Liver (tissue), 9 donors: ENCODE results near the gene SIRT5. TPM values are rescaled to one million over a fixed set of nuclear protein-coding genes. Genes with fewer than 3 reads are reported as not detected.

Source experiments
- DNase-seq: peaks from one replicate; pipeline ENCODE4 v3.0.0-alpha.2; 2017; ENCODE audit warnings: low spot score
- H3K27ac ChIP-seq, 2 donors: one replicate each; pipeline ENCODE4 v1.7.0; 2013; ENCODE audit warnings: inconsistent platforms in 2 of 2, low read length in 2 of 2, control low read depth in 1 of 2, low read depth in 1 of 2, mild to moderate bottlenecking in 1 of 2
- H3K27me3 ChIP-seq, 4 donors: one replicate each; pipeline versions ENCODE4 v1.6.1 to v1.7.0; 2013; ENCODE audit warnings: low read length in 3 of 4, inconsistent platforms in 1 of 4, mild to moderate bottlenecking in 1 of 4, moderate library complexity in 1 of 4; ENCODE audit not compliant: control insufficient read depth in 4 of 4, insufficient read depth in 4 of 4
- H3K36me3 ChIP-seq, 4 donors: one replicate each; pipeline versions ENCODE4 v1.6.1 to v1.7.0; 2013; ENCODE audit warnings: low read length in 3 of 4, mild to moderate bottlenecking in 3 of 4, low read depth in 1 of 4, moderate library complexity in 1 of 4; ENCODE audit not compliant: control insufficient read depth in 4 of 4, insufficient read depth in 3 of 4
- H3K4me1 ChIP-seq, 4 donors: one replicate each; pipeline versions ENCODE4 v1.6.1 to v1.7.0; 2013; ENCODE audit warnings: low read length in 3 of 4, mild to moderate bottlenecking in 3 of 4, moderate library complexity in 1 of 4; ENCODE audit not compliant: control insufficient read depth in 4 of 4, insufficient read depth in 4 of 4
- H3K4me3 ChIP-seq, 3 donors: one replicate each; pipeline versions ENCODE4 v1.6.1 to v1.7.0; 2013; ENCODE audit warnings: low read length in 3 of 3, control low read depth in 1 of 3, low read depth in 1 of 3, mild to moderate bottlenecking in 1 of 3
- H3K9ac ChIP-seq, 2 donors: one replicate each; pipeline ENCODE4 v1.7.0; 2013; ENCODE audit warnings: low read length in 2 of 2, mild to moderate bottlenecking in 2 of 2, moderate library complexity in 2 of 2, control low read depth in 1 of 2, low read depth in 1 of 2
- H3K9me3 ChIP-seq, 4 donors: one replicate each; pipeline versions ENCODE4 v1.6.1 to v1.7.0; 2013; ENCODE audit warnings: low read length in 3 of 4; ENCODE audit not compliant: control insufficient read depth in 4 of 4
- EGR1 ChIP-seq, 2 donors: IDR thresholded peaks; 2 replicates each; pipeline ENCODE4 v1.6.1; 2016 to 2018; ENCODE audit warnings: antibody characterized with exemption in 2 of 2, low read depth in 2 of 2
- FOXA2 ChIP-seq: IDR thresholded peaks from 2 replicates; pipeline ENCODE4 v1.6.1; 2016; ENCODE audit warnings: antibody characterized with exemption
- GABPA ChIP-seq, 2 donors: IDR thresholded peaks in 1 of 2; conservative IDR thresholded peaks in 1 of 2; 2 replicates each; pipeline ENCODE4 v1.6.1; 2016; ENCODE audit warnings: antibody characterized with exemption in 2 of 2, mild to moderate bottlenecking in 1 of 2, moderate library complexity in 1 of 2
- HNF4A ChIP-seq, 2 donors: conservative IDR thresholded peaks; 2 replicates each; pipeline ENCODE4 v1.6.1; 2016; ENCODE audit warnings: antibody characterized with exemption in 2 of 2, mild to moderate bottlenecking in 2 of 2
- HNF4G ChIP-seq: IDR thresholded peaks from 2 replicates; pipeline ENCODE4 v1.6.1; 2016; ENCODE audit warnings: antibody characterized with exemption
- JUND ChIP-seq, 2 donors: IDR thresholded peaks; 2 replicates each; pipeline ENCODE4 v1.6.1; 2016; ENCODE audit warnings: antibody characterized with exemption in 2 of 2
- NR2F2 ChIP-seq: IDR thresholded peaks from 2 replicates; pipeline ENCODE4 v1.6.1; 2016; ENCODE audit warnings: antibody characterized with exemption
- RAD21 ChIP-seq, 2 donors: IDR thresholded peaks; 2 replicates each; pipeline ENCODE4 v1.6.1; 2016; ENCODE audit warnings: antibody characterized with exemption in 2 of 2, mild to moderate bottlenecking in 2 of 2
- RXRA ChIP-seq, 2 donors: IDR thresholded peaks; 2 replicates each; pipeline ENCODE4 v1.6.1; 2017 to 2018; ENCODE audit warnings: antibody characterized with exemption in 2 of 2, mild to moderate bottlenecking in 1 of 2
- SP1 ChIP-seq: IDR thresholded peaks from 2 replicates; pipeline ENCODE4 v1.6.1; 2018; ENCODE audit warnings: antibody characterized with exemption, mild to moderate bottlenecking
- TAF1 ChIP-seq: conservative IDR thresholded peaks from 2 replicates; pipeline ENCODE4 v1.6.1; 2016; ENCODE audit warnings: antibody characterized with exemption, mild to moderate bottlenecking
- YY1 ChIP-seq: IDR thresholded peaks from 2 replicates; pipeline ENCODE4 v1.6.1; 2016; ENCODE audit warnings: antibody characterized with exemption, mild to moderate bottlenecking
- WGBS: extraction: QIAGEN DNeasy Blood & Tissue Kit; methylation state at CpG from one replicate; pipeline ENCODE4 v1.1.7; 2013; 5-methylcytosine and 5-hydroxymethylcytosine counted together
- polyA plus RNA-seq, 2 donors: library from polyadenylated mRNA; stranded (reverse) in 1 of 2; unstranded in 1 of 2; fragments of 200-250 nt in 1 of 2; fragments of >200 nt in 1 of 2; fragmentation: Nextera tagmentation in 1 of 2; extraction: Ambion mirVana in 1 of 2; gene quantifications; one replicate each; pipeline versions ENCODE4 v1.2.1 to v1.2.3, GENCODE V29; 2013 to 2015
- total RNA-seq, 2 donors: library from RNA; depleted of rRNA; stranded (reverse); fragments of >200 nt; gene quantifications; one replicate each; pipeline ENCODE4 v1.2.3, GENCODE V29; 2014
- TF ChIP-seq, protein P1 (sequence below): fragments of 150-350 bp; IDR thresholded peaks from 2 replicates; pipeline ENCODE4 v1.5.1; 2017; ENCODE audit warnings: improper control_type of control experiment, low read depth, low read length; ENCODE audit not compliant: missing input control
- TF ChIP-seq, protein P2 (sequence below): IDR thresholded peaks from 2 replicates; pipeline ENCODE4 v1.6.1; 2016; ENCODE audit warnings: antibody characterized with exemption
- TF ChIP-seq, protein P3 (sequence below): IDR thresholded peaks from 2 replicates; pipeline ENCODE4 v1.6.1; 2016; ENCODE audit warnings: antibody characterized with exemption
- TF ChIP-seq, protein P4 (sequence below): IDR thresholded peaks from 2 replicates; pipeline ENCODE4 v1.6.1; 2016; ENCODE audit warnings: antibody characterized with exemption
- donor health status: healthy.
- donor health status: healthy.
- donor health status: healthy.
- donor health status: healthy.
- donor health status: healthy.

SIRT5 gene
- total and polyA plus RNA-seq, 4 donors, result 7.5 to 12.6 (median 8.8) TPM

DNA sequence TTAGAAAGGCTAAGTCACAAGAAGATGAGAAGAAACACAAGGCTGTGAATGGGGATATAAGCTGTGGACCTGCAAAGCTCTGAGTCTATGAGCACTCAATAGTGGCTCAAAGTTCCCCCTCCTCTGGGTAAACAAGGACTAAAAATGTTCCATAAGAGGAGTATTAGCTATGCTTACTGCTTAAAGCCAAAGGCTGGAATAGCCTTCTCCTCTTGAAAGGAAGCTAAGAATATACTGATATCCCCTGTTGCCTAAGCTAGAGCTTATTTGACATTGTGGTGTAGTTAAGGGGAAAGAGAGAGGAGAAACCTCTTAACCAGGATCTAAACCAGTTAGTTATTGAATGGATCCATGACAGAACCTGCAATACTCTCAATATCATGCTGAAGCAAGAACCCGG lies 86.5 kb downstream of the SIRT5 start (continued):
- TF ChIP-seq, protein P1, sequence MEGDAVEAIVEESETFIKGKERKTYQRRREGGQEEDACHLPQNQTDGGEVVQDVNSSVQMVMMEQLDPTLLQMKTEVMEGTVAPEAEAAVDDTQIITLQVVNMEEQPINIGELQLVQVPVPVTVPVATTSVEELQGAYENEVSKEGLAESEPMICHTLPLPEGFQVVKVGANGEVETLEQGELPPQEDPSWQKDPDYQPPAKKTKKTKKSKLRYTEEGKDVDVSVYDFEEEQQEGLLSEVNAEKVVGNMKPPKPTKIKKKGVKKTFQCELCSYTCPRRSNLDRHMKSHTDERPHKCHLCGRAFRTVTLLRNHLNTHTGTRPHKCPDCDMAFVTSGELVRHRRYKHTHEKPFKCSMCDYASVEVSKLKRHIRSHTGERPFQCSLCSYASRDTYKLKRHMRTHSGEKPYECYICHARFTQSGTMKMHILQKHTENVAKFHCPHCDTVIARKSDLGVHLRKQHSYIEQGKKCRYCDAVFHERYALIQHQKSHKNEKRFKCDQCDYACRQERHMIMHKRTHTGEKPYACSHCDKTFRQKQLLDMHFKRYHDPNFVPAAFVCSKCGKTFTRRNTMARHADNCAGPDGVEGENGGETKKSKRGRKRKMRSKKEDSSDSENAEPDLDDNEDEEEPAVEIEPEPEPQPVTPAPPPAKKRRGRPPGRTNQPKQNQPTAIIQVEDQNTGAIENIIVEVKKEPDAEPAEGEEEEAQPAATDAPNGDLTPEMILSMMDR, result no peak
- no peak for TF ChIP-seq HNF4G

DNA sequence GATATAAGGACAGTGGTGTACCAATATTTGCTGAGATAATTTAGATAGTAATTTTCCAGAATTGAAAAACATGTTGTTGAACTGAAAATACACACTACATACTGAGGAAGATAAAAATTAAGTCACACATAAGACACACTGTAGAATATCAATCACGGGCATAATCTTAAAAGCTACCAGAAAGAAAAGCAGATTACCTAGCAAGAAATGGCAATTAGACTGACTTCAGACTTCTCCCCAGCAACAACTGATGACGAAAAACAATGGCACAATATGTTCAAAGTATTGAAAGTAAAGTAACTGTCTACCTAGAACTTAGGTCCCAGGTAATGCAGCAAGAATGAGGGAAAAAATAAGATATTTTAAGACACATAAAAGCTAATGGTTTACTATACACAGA lies 87.2 kb downstream of the SIRT5 start:
- Histone ChIP-seq H3K27ac (no peak overlapping the region), H3K9me3 (peaks cover 0 to 1% (median 0%) of the 10 kb centered on the region in 4 donors), H3K4me1 (peaks cover 3 to 18% (median 13%) of the 10 kb centered on the region in 4 donors), H3K36me3 (no peaks in the 10 kb centered on the region), H3K27me3 (no peaks in the 10 kb centered on the region), H3K4me3 (no peak overlapping the region), H3K9ac (no peak overlapping the region)
- 71% methylated on average over 2 of the region's 2 CpGs for WGBS
- TF ChIP-seq, protein P1, result no peak
- TF ChIP-seq RXRA (IDR thresholded peaks at IDR 0.05) (no peak), TAF1 (no peak), FOXA2 (no peak), HNF4G (no peak), GABPA (IDR thresholded peaks at IDR 0.05 in 1 of 2, conservative IDR thresholded peaks at IDR 0.05 in 1 of 2) (no peak), YY1 (no peak), EGR1 (IDR thresholded peaks at IDR 0.05; ENCODE audit: low read depth in 2 of 2) (no peak), RAD21 (IDR thresholded peaks at IDR 0.05) (no peak), SP1 (no peak), NR2F2 (no peak), JUND (IDR thresholded peaks at IDR 0.05) (no peak), HNF4A (conservative IDR thresholded peaks at IDR 0.05) (no peak)
- TF ChIP-seq, protein P2, sequence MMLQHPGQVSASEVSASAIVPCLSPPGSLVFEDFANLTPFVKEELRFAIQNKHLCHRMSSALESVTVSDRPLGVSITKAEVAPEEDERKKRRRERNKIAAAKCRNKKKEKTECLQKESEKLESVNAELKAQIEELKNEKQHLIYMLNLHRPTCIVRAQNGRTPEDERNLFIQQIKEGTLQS, result no peak
- TF ChIP-seq, protein P3, sequence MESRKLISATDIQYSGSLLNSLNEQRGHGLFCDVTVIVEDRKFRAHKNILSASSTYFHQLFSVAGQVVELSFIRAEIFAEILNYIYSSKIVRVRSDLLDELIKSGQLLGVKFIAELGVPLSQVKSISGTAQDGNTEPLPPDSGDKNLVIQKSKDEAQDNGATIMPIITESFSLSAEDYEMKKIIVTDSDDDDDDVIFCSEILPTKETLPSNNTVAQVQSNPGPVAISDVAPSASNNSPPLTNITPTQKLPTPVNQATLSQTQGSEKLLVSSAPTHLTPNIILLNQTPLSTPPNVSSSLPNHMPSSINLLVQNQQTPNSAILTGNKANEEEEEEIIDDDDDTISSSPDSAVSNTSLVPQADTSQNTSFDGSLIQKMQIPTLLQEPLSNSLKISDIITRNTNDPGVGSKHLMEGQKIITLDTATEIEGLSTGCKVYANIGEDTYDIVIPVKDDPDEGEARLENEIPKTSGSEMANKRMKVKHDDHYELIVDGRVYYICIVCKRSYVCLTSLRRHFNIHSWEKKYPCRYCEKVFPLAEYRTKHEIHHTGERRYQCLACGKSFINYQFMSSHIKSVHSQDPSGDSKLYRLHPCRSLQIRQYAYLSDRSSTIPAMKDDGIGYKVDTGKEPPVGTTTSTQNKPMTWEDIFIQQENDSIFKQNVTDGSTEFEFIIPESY, result no peak
- TF ChIP-seq, protein P4, sequence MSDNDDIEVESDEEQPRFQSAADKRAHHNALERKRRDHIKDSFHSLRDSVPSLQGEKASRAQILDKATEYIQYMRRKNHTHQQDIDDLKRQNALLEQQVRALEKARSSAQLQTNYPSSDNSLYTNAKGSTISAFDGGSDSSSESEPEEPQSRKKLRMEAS, result no peak
- DNase-seq, result no peak
